GM19351 (cell line): ENCODE measurements around the gene SRC.
"Not testable (repeated sequence)": the region's sequence is repeated elsewhere in the genome, so short reads cannot be mapped to it uniquely, and the experiment has no call there.

ENCODE experiments used
- ATAC-seq: cut with Tn5 transposase; IDR thresholded peaks from one replicate; pipeline ENCODE4 v1.9.1; 2021; ENCODE audit warnings: mild to moderate bottlenecking, moderate library complexity; ENCODE audit not compliant: unreplicated experiment

Gene SRC

GRCh38 chr20:37361336-37361735, 15.4 kb downstream of the SRC start:
- ATAC-seq: no peak

DNA sequence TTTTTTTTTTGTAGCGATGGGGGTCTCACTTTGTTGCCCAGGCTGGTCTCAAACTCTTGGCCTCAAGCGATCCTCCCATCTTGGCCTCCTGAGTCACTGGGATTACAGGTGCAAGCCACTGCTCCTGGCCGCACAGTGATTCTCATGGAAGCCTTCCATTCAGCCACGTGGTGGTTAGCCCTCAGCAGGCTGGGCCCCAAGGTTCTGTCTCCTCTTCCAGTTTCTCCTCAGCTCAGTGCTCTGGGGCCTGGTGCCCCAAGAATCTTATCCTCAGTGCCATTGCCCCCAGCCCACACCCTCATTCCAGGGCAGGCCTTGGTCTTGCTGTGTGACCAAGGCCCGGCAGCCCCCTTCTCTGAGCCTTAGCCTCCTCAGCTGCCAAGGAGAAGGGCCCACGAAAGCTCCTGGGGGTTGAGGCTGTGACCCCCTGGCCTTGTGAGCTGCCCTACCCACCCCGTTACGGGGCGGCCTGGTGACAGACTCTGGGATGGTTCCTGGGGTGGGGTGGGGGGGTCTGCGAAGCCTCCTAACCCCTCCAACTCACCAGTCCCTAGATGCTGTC, 16.4 kb downstream of the SRC start:
- ATAC-seq: no peak

- no peak for ATAC-seq
Observed at GRCh38 chr20:37362821-37363220, 16.9 kb downstream of the SRC start.

GRCh38 chr20:37363221-37364012, 17.5 kb downstream of the SRC start:
- ATAC-seq: no peak

GRCh38 chr20:37364013-37364926, 18.3 kb downstream of the SRC start:
- ATAC-seq: no peak

DNA sequence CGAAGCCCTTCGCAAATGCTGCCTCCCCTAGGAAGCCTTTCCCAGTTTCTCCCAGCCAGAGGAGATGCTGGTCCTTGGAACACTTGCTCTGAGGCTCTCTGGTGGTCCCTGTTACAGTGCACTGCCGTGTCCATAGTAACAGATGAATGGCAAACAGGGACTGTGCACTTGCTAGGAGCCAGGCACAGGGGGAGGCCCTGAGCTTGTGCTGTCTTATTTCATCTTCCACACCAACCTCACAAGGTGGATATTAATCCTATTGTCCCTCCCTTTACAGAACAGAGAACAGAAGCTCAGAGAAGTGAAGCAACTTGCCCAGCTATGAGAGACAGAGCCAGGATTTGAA, 19.0 kb downstream of the SRC start:
- no peak for ATAC-seq

DNA sequence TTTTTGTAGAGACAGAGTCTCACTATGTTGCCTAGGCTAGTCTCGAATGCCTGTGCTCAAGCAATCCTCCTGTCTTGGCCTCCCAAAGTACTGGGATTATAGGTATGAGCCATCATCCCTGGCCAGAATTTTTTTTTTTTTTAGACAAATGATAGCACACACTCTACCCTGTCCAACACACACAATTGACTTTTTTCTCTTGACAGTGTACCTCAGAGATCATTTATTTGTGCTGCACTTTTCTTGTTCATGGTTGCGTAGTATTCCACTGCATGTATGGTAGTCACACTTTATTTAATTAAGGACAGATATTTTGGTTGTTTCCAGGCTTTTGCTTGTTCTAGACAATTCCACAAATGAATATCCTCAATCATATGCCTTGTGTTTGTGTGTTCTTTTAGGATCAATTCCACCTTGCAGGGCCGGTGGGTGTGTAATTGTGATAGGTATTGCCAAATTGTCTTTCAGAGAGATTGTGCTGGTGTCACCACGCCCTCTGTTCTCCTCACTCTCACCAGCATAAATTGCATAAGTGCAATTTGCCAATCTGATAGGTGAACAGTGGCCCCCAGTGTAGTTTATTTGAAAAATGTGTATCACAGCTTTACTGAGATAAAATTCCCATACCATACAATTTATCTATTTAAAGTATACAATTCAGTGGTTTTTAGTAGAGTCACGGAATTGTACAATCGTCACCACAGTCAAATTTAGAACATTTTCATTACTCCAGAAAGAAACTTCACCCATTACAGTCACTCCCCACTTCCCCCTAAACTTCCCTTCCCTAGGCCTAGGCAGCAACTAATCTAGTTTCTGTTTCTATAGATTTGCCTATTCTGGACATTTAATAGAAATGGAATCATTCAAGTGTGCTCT, 20.1 kb downstream of the SRC start:
- ATAC-seq: no peak

- ATAC-seq: no peak
Observed at GRCh38 chr20:37366743-37367142, 20.8 kb downstream of the SRC start.

- ATAC-seq: no peak
Observed at GRCh38 chr20:37369846-37370245, 23.9 kb downstream of the SRC start.

DNA sequence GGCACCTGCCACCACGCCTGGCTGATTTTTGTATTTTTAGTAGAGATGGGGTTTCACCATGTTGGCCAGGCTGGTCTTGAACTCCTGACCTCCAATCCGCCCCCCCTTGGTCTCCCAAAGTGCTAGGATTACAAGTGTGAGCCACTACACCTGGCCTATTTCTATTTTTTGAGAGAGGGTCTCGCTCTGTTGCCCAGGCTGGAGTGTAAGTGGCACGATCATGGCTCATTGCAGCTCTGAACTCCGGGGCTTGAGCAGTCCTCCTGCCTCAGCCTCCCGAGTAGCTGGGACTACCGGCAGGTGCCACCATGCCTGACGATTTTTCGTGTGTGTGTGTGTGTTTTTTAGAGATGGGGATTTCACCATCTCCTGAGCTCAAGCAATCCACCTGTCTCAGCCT, 25.9 kb downstream of the SRC start:
- not testable (repeated sequence) for ATAC-seq

DNA sequence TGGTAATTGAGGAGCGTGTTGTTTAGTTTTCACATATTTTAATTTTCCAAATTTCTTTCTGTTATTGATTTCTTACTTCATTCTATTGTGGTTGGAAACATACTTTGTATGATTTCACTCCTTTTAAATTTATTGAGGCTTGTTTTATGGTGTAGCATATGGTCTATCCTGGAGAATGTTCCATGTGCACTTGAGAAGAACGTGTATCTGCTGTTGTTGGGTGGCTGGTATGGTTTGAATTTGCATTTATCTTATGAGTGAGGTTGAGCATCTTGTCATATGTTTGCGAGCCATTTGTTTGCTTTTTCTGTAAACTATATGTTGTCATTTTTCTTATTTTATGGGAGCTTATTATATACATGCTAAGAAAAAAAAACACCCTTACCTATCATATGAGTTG, 26.5 kb downstream of the SRC start:
- ATAC-seq: no peak

GRCh38 chr20:37373020-37373598, 27.2 kb downstream of the SRC start:
- no peak for ATAC-seq

GRCh38 chr20:37375227-37375626, 29.3 kb downstream of the SRC start:
- ATAC-seq: peak; percentile 60

DNA sequence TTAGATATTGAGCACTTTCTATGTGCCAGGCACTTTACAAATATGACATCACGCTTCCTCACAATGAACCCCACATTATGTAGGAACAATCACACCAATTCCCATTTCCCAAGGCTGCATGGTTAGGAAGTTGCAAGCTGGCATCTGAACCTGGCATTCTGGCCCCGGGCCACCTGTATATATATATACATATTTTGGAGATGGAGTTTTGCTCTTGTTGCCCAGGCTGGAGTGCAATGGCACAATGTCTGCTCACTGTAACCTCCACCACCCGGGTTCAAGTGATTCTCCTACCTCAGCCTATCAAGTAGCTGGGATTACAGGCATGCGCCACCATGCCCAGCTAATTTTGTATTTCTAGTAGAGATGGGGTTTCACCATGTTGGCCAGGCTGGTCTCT, 30.4 kb downstream of the SRC start:
- no peak for ATAC-seq

DNA sequence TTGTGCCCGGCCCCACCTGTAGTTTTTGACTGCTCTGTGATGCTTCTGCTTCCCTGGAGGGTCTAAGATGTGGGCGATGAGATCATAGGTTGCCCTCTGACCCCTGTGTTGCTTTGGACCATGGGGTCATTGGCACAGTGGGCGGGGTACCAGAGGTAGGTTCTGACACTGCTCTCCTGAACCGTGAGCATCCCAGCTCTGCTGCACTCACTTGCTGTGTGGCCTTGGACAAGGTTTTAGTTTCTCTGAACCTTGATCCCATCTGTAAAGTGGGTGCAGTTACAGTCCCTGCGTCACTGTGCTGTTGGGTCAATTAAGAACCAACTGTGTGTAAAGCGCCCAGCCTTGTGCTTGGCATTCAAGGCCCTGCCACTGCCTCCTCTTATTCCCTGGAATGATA, 30.9 kb downstream of the SRC start:
- no peak for ATAC-seq

- no peak for ATAC-seq
Observed at GRCh38 chr20:37377346-37378081, 31.6 kb downstream of the SRC start.

DNA sequence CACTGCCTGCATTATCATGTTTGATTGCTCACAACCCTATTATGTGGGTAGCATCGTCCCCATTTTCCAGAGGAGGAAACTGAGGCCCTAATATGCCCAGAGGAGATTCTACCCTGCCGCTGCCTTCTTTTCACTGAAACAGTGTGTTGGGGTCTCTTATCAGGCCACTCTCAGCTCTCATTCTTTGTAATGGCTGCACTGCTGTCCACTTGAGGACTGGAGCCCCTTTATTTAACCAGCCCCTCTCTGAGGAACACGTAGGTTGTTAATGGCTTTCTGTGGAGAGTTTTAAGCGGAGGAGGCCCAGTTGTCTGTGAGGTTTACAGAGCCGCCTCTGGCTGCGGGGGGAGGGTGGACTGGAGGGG, 32.5 kb downstream of the SRC start:
- no peak for ATAC-seq

DNA sequence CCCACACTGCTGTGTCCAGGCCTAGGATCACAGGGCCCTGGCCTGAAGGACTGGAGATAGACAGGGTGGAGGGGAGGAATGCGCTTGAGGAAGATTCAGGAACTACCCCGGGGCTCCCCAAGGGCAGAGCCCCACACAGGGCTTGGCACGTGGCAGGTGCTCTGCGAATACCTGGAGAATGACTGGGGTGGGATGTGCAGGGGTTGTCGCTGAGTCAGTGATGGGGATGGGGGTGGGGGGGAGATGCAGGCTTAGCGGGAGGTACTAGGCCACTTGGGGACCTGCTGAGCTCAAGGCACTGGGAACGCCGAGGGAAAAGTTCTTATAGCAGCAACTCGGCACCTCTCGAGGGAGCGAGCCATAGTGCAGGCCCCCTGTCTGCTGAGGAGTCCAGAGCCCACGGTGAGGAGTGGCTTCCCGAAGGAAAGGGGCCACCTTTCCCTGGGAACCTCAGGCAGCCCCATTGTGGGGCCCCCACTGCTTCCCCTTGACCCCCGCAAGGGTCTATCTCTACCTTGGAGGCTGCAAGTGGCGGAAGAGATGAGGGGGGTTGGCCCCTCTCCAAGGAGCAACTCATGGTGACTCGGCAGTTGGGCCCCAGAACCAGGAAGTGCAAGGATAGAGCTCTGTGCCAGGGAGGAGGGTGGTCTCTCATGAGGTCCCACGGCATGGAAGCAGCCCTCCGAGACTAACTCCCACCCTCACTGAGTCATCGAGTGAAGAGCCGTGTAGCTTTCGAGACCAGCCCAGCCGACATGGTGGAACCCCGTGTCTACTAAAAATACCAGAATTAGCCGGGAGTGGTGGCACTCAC, 33.1 kb downstream of the SRC start:
- no peak for ATAC-seq
